CD4-positive, alpha-beta memory T cell (primary cell): ENCODE measurements around the gene SLC27A2. TPM values are rescaled to one million over a fixed set of nuclear protein-coding genes. Genes with fewer than 3 reads are reported as not detected.

Source experiments
- CTCF ChIA-PET: fragments of 350-600 bp; sonication (Branson Sonifier 250); formaldehyde crosslinking; loops from one replicate; lab custom pipeline; 2021; ENCODE audit warnings: inconsistent platforms; ENCODE audit not compliant: partially characterized antibody; lab: Charles Lee
- POLR2A ChIA-PET: fragments of 350-600 bp; sonication (Branson Sonifier 250); formaldehyde crosslinking; loops from one replicate; lab custom pipeline; 2021; ENCODE audit not compliant: partially characterized antibody; lab: Charles Lee
- DNase-seq, 5 donors: peaks; one replicate each; pipeline versions ENCODE4 v3.0.0 to v3.0.0-alpha.2; 2020 to 2022; ENCODE audit warnings: mixed read lengths in 1 of 5
- H3K27ac ChIP-seq: one replicate; pipeline ENCODE4 v1.7.0; 2013; ENCODE audit warnings: low read depth, low read length
- H3K27me3 ChIP-seq: 2 replicates; pipeline ENCODE4 v1.7.0; 2013; ENCODE audit warnings: mild to moderate bottlenecking, low read length, moderate library complexity; ENCODE audit not compliant: insufficient read depth
- H3K36me3 ChIP-seq: 2 replicates; pipeline ENCODE4 v1.7.0; 2013; ENCODE audit warnings: mild to moderate bottlenecking, low read length, moderate library complexity; ENCODE audit not compliant: insufficient read depth
- H3K4me1 ChIP-seq: 2 replicates; pipeline ENCODE4 v1.7.0; 2013; ENCODE audit warnings: mild to moderate bottlenecking, low read length, moderate library complexity; ENCODE audit not compliant: insufficient read depth
- H3K4me3 ChIP-seq, 2 donors: one replicate each; pipeline ENCODE4 v1.7.0; 2013; ENCODE audit warnings: low read length in 2 of 2, mild to moderate bottlenecking in 1 of 2
- H3K9me3 ChIP-seq, 2 donors: one replicate each; pipeline ENCODE4 v1.7.0; 2013; ENCODE audit warnings: low read length in 2 of 2, control low read depth in 1 of 2; ENCODE audit not compliant: control insufficient read depth in 1 of 2
- H3K27ac Mint-ChIP-seq, 7 donors: one replicate each; pipeline ENCODE4 v1.8.0; 2020 to 2021; ENCODE audit warnings: mixed read lengths in 7 of 7, mild to moderate bottlenecking in 6 of 7, inconsistent platforms in 3 of 7, moderate library complexity in 3 of 7
- H3K27me3 Mint-ChIP-seq, 2 donors: one replicate each; pipeline ENCODE4 v1.8.0; 2020 to 2021; ENCODE audit warnings: mixed read lengths in 2 of 2
- H3K36me3 Mint-ChIP-seq, 2 donors: one replicate each; pipeline ENCODE4 v1.8.0; 2020 to 2021; ENCODE audit warnings: mixed read lengths in 2 of 2, inconsistent platforms in 1 of 2, mild to moderate bottlenecking in 1 of 2
- H3K4me1 Mint-ChIP-seq, 4 donors: one replicate each; pipeline ENCODE4 v1.8.0; 2020 to 2021; ENCODE audit warnings: mixed read lengths in 4 of 4, mild to moderate bottlenecking in 1 of 4
- H3K4me3 Mint-ChIP-seq, 8 donors: one replicate each; pipeline ENCODE4 v1.8.0; 2020 to 2021; ENCODE audit warnings: mixed read lengths in 8 of 8, mild to moderate bottlenecking in 7 of 8, moderate library complexity in 6 of 8, inconsistent platforms in 3 of 8
- H3K9me3 Mint-ChIP-seq, 8 donors: one replicate each; pipeline ENCODE4 v1.8.0; 2020 to 2021; ENCODE audit warnings: mixed read lengths in 8 of 8, mild to moderate bottlenecking in 5 of 8, inconsistent platforms in 3 of 8, moderate library complexity in 1 of 8
- intact Hi-C: fragments of 100-400 bp; cut with micrococcal nuclease; formaldehyde crosslinking; loops from one replicate; pipeline ENCODE4 v1.15.1; 2023
- polyA plus RNA-seq, 2 donors: library from polyadenylated mRNA; unstranded; fragments of 300-500 nt; fragmentation: Illumina TruSeq; gene quantifications; one replicate each; pipeline ENCODE4 v1.2.3, GENCODE V29; 2021
- total RNA-seq, 2 experiments: library from RNA; stranded (reverse); gene quantifications; one replicate each; pipeline ENCODE4 v1.2.3, GENCODE V29; 2021

Gene SLC27A2
- total and polyA plus RNA-seq, 4 experiments from 2014 or later, result 0.61 to 0.93 (median 0.75) TPM; not detected in 1

DNA sequence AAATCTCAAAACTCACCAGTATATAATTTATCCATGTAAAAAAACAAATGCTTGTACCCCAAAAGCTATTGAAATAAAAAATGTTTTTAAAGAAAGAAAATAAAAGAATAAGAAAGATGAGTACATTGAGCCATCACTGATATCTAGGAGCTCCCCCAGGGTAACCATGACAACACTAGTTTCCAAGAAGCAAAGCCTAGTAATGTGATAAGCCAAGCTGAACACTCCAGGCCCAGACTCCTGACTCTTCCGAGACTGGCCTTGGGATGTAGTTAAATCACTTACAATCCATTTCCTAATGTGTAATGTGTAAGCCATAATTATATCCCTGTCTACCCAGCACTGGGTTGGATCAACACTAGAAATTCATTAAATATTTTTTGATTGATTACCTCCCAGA lies 41.9 kb upstream of the SLC27A2 start:
- H3K36me3 ChIP-seq, result no peaks in the 10 kb centered on the region
- no peaks in the 10 kb centered on the region for H3K4me1 ChIP-seq
- intact Hi-C loops, result loop anchor here (10.0 kb wide), 2 partner anchors 175 to 1855 kb away; no protein-coding TSS in a partner anchor
- no peak overlapping the region for H3K4me3 Mint-ChIP-seq
- H3K4me3 ChIP-seq, result no peak overlapping the region
- no peaks in the 10 kb centered on the region for H3K9me3 ChIP-seq
- no peak overlapping the region for H3K27ac Mint-ChIP-seq
- no peaks in the 10 kb centered on the region for H3K27me3 ChIP-seq
- POLR2A ChIA-PET, result no interaction called here
- no peak for DNase-seq
- H3K4me1 Mint-ChIP-seq, result peaks cover 0 to 4% (median 3%) of the 10 kb centered on the region in 4 donors
- no peaks in the 10 kb centered on the region for H3K36me3 Mint-ChIP-seq
- CTCF ChIA-PET, result interaction anchor here (8.3 kb wide), 1 partner anchor 1279 kb away, joined by 81 read pairs; no protein-coding TSS in a partner anchor
- H3K27ac ChIP-seq, result no peak overlapping the region
- H3K9me3 Mint-ChIP-seq, result no peaks in the 10 kb centered on the region
- H3K27me3 Mint-ChIP-seq, result peaks cover 4 to 10% of the 10 kb centered on the region in 2 donors

- intact Hi-C loops, result loop anchor here (10.0 kb wide), 2 partner anchors 174 to 1856 kb away; no protein-coding TSS in a partner anchor
- Histone ChIP-seq H3K27ac (no peak overlapping the region), H3K9me3 (no peaks in the 10 kb centered on the region), H3K36me3 (no peaks in the 10 kb centered on the region), H3K4me1 (no peaks in the 10 kb centered on the region), H3K4me3 (no peak overlapping the region), H3K27me3 (no peaks in the 10 kb centered on the region)
- POLR2A ChIA-PET, result no interaction called here
- no peak for DNase-seq
- Mint-ChIP-seq H3K4me3 (no peak overlapping the region), H3K4me1 (no peaks in the 10 kb centered on the region), H3K27ac (no peak overlapping the region), H3K36me3 (no peaks in the 10 kb centered on the region), H3K9me3 (no peaks in the 10 kb centered on the region), H3K27me3 (peaks cover 2 to 4% of the 10 kb centered on the region in 2 donors)
- CTCF ChIA-PET, result interaction anchor here (8.3 kb wide), 1 partner anchor 1280 kb away, joined by 81 read pairs; no protein-coding TSS in a partner anchor
Observed at GRCh38 chr15:50140983-50141382, 41.0 kb upstream of the SLC27A2 start.

GRCh38 chr15:50141856-50142255 lies 40.1 kb upstream of the SLC27A2 start:
- H3K36me3 ChIP-seq, result no peaks in the 10 kb centered on the region
- no peaks in the 10 kb centered on the region for H3K36me3 Mint-ChIP-seq
- no peaks in the 10 kb centered on the region for H3K4me1 ChIP-seq
- no peaks in the 10 kb centered on the region for H3K9me3 Mint-ChIP-seq
- POLR2A ChIA-PET, result no interaction called here
- H3K27me3 ChIP-seq, result no peaks in the 10 kb centered on the region
- H3K27ac ChIP-seq, result no peak overlapping the region
- intact Hi-C loops, result loop anchor here (10.0 kb wide), 2 partner anchors 173 to 1857 kb away; no protein-coding TSS in a partner anchor
- CTCF ChIA-PET, result interaction anchor here (0.7 to 8.3 kb wide), 2 partner anchors 996 to 1281 kb away, joined by 3 to 81 read pairs; no protein-coding TSS in a partner anchor
- no peak overlapping the region for H3K27ac Mint-ChIP-seq
- H3K4me1 Mint-ChIP-seq, result no peaks in the 10 kb centered on the region
- H3K9me3 ChIP-seq, result no peaks in the 10 kb centered on the region
- no peak overlapping the region for H3K4me3 Mint-ChIP-seq
- DNase-seq, result no peak
- H3K4me3 ChIP-seq, result no peak overlapping the region
- peaks cover 0 to 4% of the 10 kb centered on the region in 2 donors for H3K27me3 Mint-ChIP-seq

DNA sequence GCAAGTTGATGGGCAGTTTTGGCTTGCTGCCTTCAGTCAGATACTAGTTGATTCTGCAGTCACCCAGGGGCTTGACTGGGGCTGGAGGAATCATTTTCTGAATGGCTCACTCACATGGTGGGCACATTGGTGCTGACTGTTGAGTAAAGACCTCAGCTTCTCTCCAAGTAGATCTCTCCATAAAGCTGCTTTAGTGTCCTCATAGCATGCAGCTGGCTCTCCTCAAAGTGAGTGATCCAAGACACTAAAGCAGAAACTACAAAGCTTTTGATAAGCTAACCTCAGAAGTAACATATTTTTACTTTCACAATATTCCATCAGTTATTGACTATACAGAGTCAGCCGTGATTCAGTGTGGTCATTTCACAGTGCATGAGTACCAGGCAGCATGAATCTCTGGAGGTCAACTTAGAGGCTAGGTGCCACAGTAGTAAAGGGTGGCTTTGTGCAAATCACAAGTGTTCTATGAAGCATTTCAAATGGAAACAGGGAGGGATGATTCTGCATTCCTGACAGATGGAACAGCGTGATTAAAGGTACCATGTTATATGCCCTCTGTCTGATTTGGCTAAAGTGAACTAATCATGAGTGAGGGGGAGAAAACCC lies 38.6 kb upstream of the SLC27A2 start:
- Histone ChIP-seq H3K4me3 (no peak overlapping the region), H3K36me3 (no peaks in the 10 kb centered on the region), H3K27ac (no peak overlapping the region), H3K4me1 (no peaks in the 10 kb centered on the region), H3K9me3 (no peaks in the 10 kb centered on the region), H3K27me3 (no peaks in the 10 kb centered on the region)
- ChIA-PET POLR2A (no interaction called here), CTCF (interaction anchor here (0.7 to 8.3 kb wide), 4 partner anchors 12 to 1282 kb away, joined by 3 to 81 read pairs (median 4); no protein-coding TSS in a partner anchor)
- Mint-ChIP-seq H3K4me3 (no peak overlapping the region), H3K36me3 (no peaks in the 10 kb centered on the region), H3K27me3 (peaks cover 0 to 2% of the 10 kb centered on the region in 2 donors), H3K9me3 (no peaks in the 10 kb centered on the region), H3K27ac (no peak overlapping the region), H3K4me1 (no peaks in the 10 kb centered on the region)
- intact Hi-C loops, result loop anchor here (10.0 kb wide), 2 partner anchors 171 to 1859 kb away; no protein-coding TSS in a partner anchor
- no peak for DNase-seq

GRCh38 chr15:50144341-50145120 lies 37.5 kb upstream of the SLC27A2 start:
- Histone ChIP-seq H3K27me3 (no peaks in the 10 kb centered on the region), H3K27ac (no peak overlapping the region), H3K4me3 (no peak overlapping the region), H3K36me3 (no peaks in the 10 kb centered on the region), H3K4me1 (no peaks in the 10 kb centered on the region), H3K9me3 (no peaks in the 10 kb centered on the region)
- H3K4me3 Mint-ChIP-seq, result no peak overlapping the region
- CTCF ChIA-PET, result interaction anchor here (0.6 to 8.3 kb wide), 13 partner anchors 9 to 1289 kb away, joined by 3 to 81 read pairs (median 5); no protein-coding TSS in a partner anchor
- DNase-seq, result no peak
- no peak overlapping the region for H3K27ac Mint-ChIP-seq
- POLR2A ChIA-PET, result no interaction called here
- intact Hi-C loops, result loop anchor here (1.0 to 10.0 kb wide), 4 partner anchors 170 to 1860 kb away; partner anchors contain the start of gene AP4E1
- H3K36me3 Mint-ChIP-seq, result no peaks in the 10 kb centered on the region
- no peaks in the 10 kb centered on the region for H3K27me3 Mint-ChIP-seq
- no peaks in the 10 kb centered on the region for H3K4me1 Mint-ChIP-seq
- no peaks in the 10 kb centered on the region for H3K9me3 Mint-ChIP-seq

DNA sequence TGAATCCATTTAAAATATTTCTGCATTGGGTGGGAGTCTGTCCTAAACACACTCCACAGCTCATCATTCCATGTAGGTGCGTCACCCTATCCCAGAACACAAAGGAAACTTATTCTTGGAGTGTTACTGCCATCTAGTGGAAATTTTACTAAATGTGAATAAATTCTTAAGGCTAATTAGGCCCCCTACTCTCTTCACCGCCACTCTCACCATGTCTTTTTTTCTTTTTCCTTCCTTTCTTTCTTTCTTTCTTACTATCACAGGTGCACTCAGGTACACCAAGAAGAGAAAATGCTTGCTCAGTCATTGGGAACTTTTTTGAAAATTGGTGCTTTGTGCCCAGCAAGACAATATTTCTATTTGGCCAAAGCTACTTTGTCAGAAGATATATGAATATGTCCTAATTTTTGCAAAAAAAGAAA lies 36.5 kb upstream of the SLC27A2 start:
- Mint-ChIP-seq H3K27me3 (no peaks in the 10 kb centered on the region), H3K27ac (no peak overlapping the region), H3K4me1 (no peaks in the 10 kb centered on the region), H3K36me3 (no peaks in the 10 kb centered on the region), H3K9me3 (no peaks in the 10 kb centered on the region), H3K4me3 (no peak overlapping the region)
- CTCF ChIA-PET, result interaction anchor here (0.6 to 8.3 kb wide), 12 partner anchors 10 to 1290 kb away, joined by 3 to 81 read pairs (median 6); no protein-coding TSS in a partner anchor
- no peaks in the 10 kb centered on the region for H3K36me3 ChIP-seq
- H3K27ac ChIP-seq, result no peak overlapping the region
- POLR2A ChIA-PET, result no interaction called here
- intact Hi-C loops, result loop anchor here (1.0 to 10.0 kb wide), 4 partner anchors 169 to 1861 kb away; partner anchors contain the start of gene AP4E1
- no peaks in the 10 kb centered on the region for H3K9me3 ChIP-seq
- no peaks in the 10 kb centered on the region for H3K4me1 ChIP-seq
- H3K4me3 ChIP-seq, result no peak overlapping the region
- H3K27me3 ChIP-seq, result no peaks in the 10 kb centered on the region
- peak in 4 of 5 donors; percentile 28 to 50 (median 34) for DNase-seq

- Histone ChIP-seq H3K27me3 (no peaks in the 10 kb centered on the region), H3K4me3 (no peak overlapping the region), H3K4me1 (no peaks in the 10 kb centered on the region), H3K9me3 (no peaks in the 10 kb centered on the region), H3K27ac (no peak overlapping the region), H3K36me3 (no peaks in the 10 kb centered on the region)
- ChIA-PET POLR2A (no interaction called here), CTCF (interaction anchor here (1.9 to 8.3 kb wide), 2 partner anchors 21 to 1286 kb away, joined by 9 to 81 read pairs; no protein-coding TSS in a partner anchor)
- no peak overlapping the region for H3K27ac Mint-ChIP-seq
- no peaks in the 10 kb centered on the region for H3K9me3 Mint-ChIP-seq
- H3K27me3 Mint-ChIP-seq, result no peaks in the 10 kb centered on the region
- no peaks in the 10 kb centered on the region for H3K4me1 Mint-ChIP-seq
- H3K36me3 Mint-ChIP-seq, result no peaks in the 10 kb centered on the region
- no peak overlapping the region for H3K4me3 Mint-ChIP-seq
- DNase-seq, result no peak
- intact Hi-C loops, result loop anchor here (5.0 to 10.0 kb wide), 3 partner anchors 168 to 1862 kb away; partner anchors contain the start of gene AP4E1
Observed at GRCh38 chr15:50146632-50147031, 35.4 kb upstream of the SLC27A2 start.
